GM12875 (cell line): ENCODE results near the gene SMAP1.

ENCODE experiments used
- H3K4me3 ChIP-seq: one replicate; pipeline ENCODE4 v1.5.1; 2011; ENCODE audit warnings: low read depth, low read length, control low read depth
- CTCF ChIP-seq: IDR thresholded peaks from 2 replicates; pipeline ENCODE4 v1.5.1; 2011; ENCODE audit warnings: low read depth, mild to moderate bottlenecking, control low read depth, inconsistent platforms, low read length, moderate library complexity, borderline replicate concordance; ENCODE audit not compliant: insufficient read depth

Gene SMAP1

GRCh38 chr6:70886071-70886470 lies 218.4 kb downstream of the SMAP1 start:
- no peak overlapping the region for H3K4me3 ChIP-seq
- no peak for TF ChIP-seq CTCF

GRCh38 chr6:70886661-70887060 lies 219.0 kb downstream of the SMAP1 start:
- no peak overlapping the region for H3K4me3 ChIP-seq
- TF ChIP-seq CTCF = no peak

GRCh38 chr6:70889270-70889669 lies 221.6 kb downstream of the SMAP1 start:
- H3K4me3 ChIP-seq = no peak overlapping the region
- no peak for TF ChIP-seq CTCF

GRCh38 chr6:70894001-70894400 lies 226.3 kb downstream of the SMAP1 start:
- TF ChIP-seq CTCF = no peak
- H3K4me3 ChIP-seq = no peak overlapping the region

- no peak overlapping the region for H3K4me3 ChIP-seq
- TF ChIP-seq CTCF = no peak
These were observed 232.4 kb downstream of the SMAP1 start for GRCh38 chr6:70900047-70900446.

- peak; percentile 29; the same call in 1 of the 2 replicates for TF ChIP-seq CTCF
These were observed 233.6 kb downstream of the SMAP1 start for GRCh38 chr6:70901324-70901723.

GRCh38 chr6:70903665-70904452 lies 236.2 kb downstream of the SMAP1 start:
- no peak overlapping the region for H3K4me3 ChIP-seq
- no peak for TF ChIP-seq CTCF

More at GRCh38 chr6:70901324-70901723, 233.6 kb downstream of the SMAP1 start:
- H3K4me3 ChIP-seq = no peak overlapping the region
